ENCODE data around the gene CPLX1. TPM values are rescaled to one million over a fixed set of nuclear protein-coding genes. Genes with fewer than 3 reads are reported as not detected.

The CPLX1 gene
- total RNA-seq, 2 donors from 2014 or later = 1.0 to 1.9 TPM

DNA sequence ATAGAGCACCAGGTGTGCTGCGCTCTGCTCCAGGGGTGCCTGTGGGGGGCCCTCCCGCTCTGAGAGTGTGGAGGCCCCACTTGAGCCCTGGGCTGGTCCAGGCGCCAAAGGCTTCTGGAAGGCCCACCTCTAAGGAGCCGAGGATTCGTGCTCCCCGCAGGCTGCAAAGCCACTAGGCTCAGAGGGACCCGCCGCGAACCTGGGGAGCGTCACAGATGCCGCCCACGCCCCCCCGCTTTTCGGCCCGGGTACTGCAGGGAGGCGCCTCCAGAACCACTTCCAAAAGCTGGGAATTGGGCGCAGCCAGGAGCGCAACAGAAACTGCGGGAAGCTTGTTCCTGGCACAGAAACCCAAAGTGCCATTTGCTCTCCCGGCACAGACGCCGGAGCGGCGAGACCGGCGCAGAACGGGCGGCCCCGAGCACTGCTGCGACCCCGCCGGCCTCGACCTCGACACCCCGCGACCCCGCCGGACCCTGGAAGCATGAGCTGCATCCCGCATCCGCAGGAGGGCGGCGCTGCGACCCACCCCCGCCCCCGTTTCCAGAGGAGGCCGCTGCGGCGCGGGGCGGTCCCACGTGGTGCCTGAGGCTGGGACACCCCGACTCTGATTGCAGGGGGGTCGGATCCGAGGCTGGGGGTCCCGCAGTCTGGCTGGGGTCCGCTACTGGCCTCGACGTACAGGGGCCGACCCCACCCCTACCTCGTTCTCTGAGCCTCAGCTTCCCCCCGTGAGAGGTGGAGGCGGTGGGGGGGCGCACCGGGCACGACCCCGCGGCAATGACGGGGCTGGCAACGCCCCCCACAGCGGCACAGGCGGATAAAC, 30.8 kb downstream of the CPLX1 start:
- H3K36me3 ChIP-seq (ENCODE audit: control insufficient read depth, insufficient read depth, low read length) = no peaks in the 10 kb centered on the region
- WGBS, 2 experiments (ENCODE audit: insufficient coverage in 1 of 2, insufficient read length in 1 of 2) = 20 to 24% methylated on average over 16 to 71 of the region's 71 CpGs
- no peak overlapping the region for H3K4me3 ChIP-seq (ENCODE audit: low read length)
- no peaks in the 10 kb centered on the region for H3K9me3 Mint-ChIP-seq
- H3K27ac Mint-ChIP-seq = no peak overlapping the region
- no peak overlapping the region for H3K9ac ChIP-seq (ENCODE audit: extremely low read depth, low read length, poor library complexity, severe bottlenecking)
- H3K36me3 Mint-ChIP-seq (ENCODE audit: low read depth) = no peaks in the 10 kb centered on the region
- no peaks in the 10 kb centered on the region for H3K4me1 ChIP-seq (ENCODE audit: control insufficient read depth, insufficient read depth, low read length)
- H3K27me3 ChIP-seq (ENCODE audit: control insufficient read depth, insufficient read depth, low read length, poor library complexity, severe bottlenecking) = peaks cover 47% of the 10 kb centered on the region
- DNase-seq = peak; percentile 66
- TF ChIP-seq, protein P1, sequence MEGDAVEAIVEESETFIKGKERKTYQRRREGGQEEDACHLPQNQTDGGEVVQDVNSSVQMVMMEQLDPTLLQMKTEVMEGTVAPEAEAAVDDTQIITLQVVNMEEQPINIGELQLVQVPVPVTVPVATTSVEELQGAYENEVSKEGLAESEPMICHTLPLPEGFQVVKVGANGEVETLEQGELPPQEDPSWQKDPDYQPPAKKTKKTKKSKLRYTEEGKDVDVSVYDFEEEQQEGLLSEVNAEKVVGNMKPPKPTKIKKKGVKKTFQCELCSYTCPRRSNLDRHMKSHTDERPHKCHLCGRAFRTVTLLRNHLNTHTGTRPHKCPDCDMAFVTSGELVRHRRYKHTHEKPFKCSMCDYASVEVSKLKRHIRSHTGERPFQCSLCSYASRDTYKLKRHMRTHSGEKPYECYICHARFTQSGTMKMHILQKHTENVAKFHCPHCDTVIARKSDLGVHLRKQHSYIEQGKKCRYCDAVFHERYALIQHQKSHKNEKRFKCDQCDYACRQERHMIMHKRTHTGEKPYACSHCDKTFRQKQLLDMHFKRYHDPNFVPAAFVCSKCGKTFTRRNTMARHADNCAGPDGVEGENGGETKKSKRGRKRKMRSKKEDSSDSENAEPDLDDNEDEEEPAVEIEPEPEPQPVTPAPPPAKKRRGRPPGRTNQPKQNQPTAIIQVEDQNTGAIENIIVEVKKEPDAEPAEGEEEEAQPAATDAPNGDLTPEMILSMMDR (conservative IDR thresholded peaks at IDR 0.05) = no peak
- peak overlapping the region; percentile 35 for H3K4me3 Mint-ChIP-seq
- no peaks in the 10 kb centered on the region for H3K9me3 ChIP-seq (ENCODE audit: control insufficient read depth, low read length)
- H3K27me3 Mint-ChIP-seq (ENCODE audit: insufficient read depth) = peaks cover 51% of the 10 kb centered on the region
- H3K4me1 Mint-ChIP-seq = peaks cover 8% of the 10 kb centered on the region
- no peak overlapping the region for H3K27ac ChIP-seq (ENCODE audit: low read depth, low read length)

DNA sequence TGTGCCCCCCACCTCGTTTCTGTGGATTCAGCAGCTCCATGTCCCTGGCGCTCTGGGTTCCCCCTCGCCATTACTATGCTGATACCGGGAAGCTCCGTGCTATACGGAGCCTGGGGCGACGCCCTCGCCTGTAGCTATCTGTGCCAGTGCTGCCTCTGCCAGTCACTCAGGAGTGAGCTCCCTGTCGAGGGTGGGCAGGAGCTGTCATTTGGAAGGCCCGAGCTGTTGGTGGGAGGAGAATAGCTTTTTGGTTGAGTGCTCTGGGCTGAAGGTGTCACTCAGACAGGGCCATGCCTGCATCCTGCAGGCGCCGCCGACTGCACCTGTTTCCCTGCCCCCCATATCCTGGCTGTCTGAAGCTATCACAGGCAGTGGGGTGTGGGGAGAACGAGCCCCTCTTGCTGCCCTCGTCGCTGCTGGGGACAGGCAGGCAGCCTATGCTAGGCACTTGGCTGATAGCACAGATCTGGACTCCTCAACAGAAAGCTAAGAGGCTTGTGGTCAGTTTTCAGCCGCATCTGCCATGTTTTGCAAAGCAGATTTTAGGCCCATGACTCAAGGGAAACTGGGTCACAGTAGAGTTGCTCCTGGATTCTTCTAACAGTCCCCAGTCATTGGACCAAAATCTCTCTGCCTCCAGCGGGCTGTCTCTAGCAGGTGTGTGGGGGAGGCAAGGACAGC, 31.8 kb downstream of the CPLX1 start:
- peaks cover 8% of the 10 kb centered on the region for H3K4me1 Mint-ChIP-seq
- H3K36me3 Mint-ChIP-seq (ENCODE audit: low read depth) = no peaks in the 10 kb centered on the region
- no peaks in the 10 kb centered on the region for H3K9me3 Mint-ChIP-seq
- H3K4me3 Mint-ChIP-seq = no peak overlapping the region
- Histone ChIP-seq H3K27ac (ENCODE audit: low read depth, low read length) (no peak overlapping the region), H3K36me3 (ENCODE audit: control insufficient read depth, insufficient read depth, low read length) (no peaks in the 10 kb centered on the region), H3K9ac (ENCODE audit: extremely low read depth, low read length, poor library complexity, severe bottlenecking) (no peak overlapping the region), H3K4me3 (ENCODE audit: low read length) (no peak overlapping the region), H3K4me1 (ENCODE audit: control insufficient read depth, insufficient read depth, low read length) (no peaks in the 10 kb centered on the region), H3K27me3 (ENCODE audit: control insufficient read depth, insufficient read depth, low read length, poor library complexity, severe bottlenecking) (peaks cover 47% of the 10 kb centered on the region), H3K9me3 (ENCODE audit: control insufficient read depth, low read length) (no peaks in the 10 kb centered on the region)
- no peak for DNase-seq
- no peak overlapping the region for H3K27ac Mint-ChIP-seq
- TF ChIP-seq, protein P1 (conservative IDR thresholded peaks at IDR 0.05) = no peak
- peaks cover 51% of the 10 kb centered on the region for H3K27me3 Mint-ChIP-seq (ENCODE audit: insufficient read depth)
- WGBS, 2 experiments (ENCODE audit: insufficient coverage in 1 of 2, insufficient read length in 1 of 2) = 53 to 72% methylated on average over 14 to 19 of the region's 19 CpGs

DNA sequence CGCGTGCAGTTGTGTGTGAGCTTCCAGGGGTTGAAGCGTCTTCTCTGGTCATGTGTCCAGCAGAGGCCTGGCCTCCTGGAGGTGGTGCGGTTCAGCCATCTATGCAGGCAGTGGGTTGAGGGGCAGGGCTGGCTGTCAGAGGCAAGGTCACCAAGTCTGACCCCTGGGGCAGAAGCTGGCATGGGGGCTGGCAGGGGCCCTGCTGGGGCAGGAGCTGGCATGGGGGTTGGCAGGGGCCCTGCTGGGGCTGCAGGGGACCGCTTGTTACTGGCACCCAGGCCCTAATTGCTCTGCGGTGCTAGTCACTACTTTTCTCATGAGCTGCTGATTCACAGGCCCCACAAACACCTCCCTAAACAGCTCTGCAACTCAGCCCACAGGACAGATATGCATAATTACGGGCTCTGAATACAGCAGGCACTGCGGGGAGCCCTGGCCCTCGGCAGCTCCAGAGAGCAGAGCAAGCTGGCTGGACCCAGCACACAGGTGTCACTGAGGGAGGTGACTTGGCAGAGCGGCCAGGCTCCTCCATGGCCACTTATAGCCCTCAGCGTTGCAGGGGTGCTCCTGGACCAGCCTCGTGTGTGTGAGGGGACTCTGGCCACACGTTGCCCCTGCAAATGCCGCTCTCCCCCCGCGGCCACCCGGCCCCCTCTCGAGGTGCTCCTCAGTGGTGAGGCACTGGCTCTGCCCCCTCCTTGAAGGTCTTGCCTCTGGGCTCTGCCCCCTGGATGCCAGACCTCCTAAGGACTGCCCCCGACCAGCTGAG, 32.7 kb downstream of the CPLX1 start:
- WGBS, 2 experiments (ENCODE audit: insufficient coverage in 1 of 2, insufficient read length in 1 of 2) = 46 to 64% methylated on average over 6 to 19 of the region's 19 CpGs
- peaks cover 8% of the 10 kb centered on the region for H3K4me1 Mint-ChIP-seq
- H3K9me3 Mint-ChIP-seq = no peaks in the 10 kb centered on the region
- H3K27ac Mint-ChIP-seq = no peak overlapping the region
- DNase-seq = no peak
- no peaks in the 10 kb centered on the region for H3K9me3 ChIP-seq (ENCODE audit: control insufficient read depth, low read length)
- no peak overlapping the region for H3K4me3 ChIP-seq (ENCODE audit: low read length)
- no peak overlapping the region for H3K4me3 Mint-ChIP-seq
- no peak overlapping the region for H3K27ac ChIP-seq (ENCODE audit: low read depth, low read length)
- no peak overlapping the region for H3K9ac ChIP-seq (ENCODE audit: extremely low read depth, low read length, poor library complexity, severe bottlenecking)
- no peaks in the 10 kb centered on the region for H3K36me3 Mint-ChIP-seq (ENCODE audit: low read depth)
- TF ChIP-seq, protein P1 (conservative IDR thresholded peaks at IDR 0.05) = no peak
- peaks cover 53% of the 10 kb centered on the region for H3K27me3 Mint-ChIP-seq (ENCODE audit: insufficient read depth)
- H3K4me1 ChIP-seq (ENCODE audit: control insufficient read depth, insufficient read depth, low read length) = no peaks in the 10 kb centered on the region
- H3K36me3 ChIP-seq (ENCODE audit: control insufficient read depth, insufficient read depth, low read length) = no peaks in the 10 kb centered on the region
- peaks cover 47% of the 10 kb centered on the region for H3K27me3 ChIP-seq (ENCODE audit: control insufficient read depth, insufficient read depth, low read length, poor library complexity, severe bottlenecking)
